PC-3 (cell line): ENCODE results near the gene PDPK1. TPM values are rescaled to one million over a fixed set of nuclear protein-coding genes. Genes with fewer than 3 reads are reported as not detected.

ENCODE experiments used
- ATAC-seq: fragments of 200-7000 bp; cut with Tn5 transposase; 2 replicates; pipeline ENCODE4 v1.9.1; 2020; ENCODE audit warnings: mild to moderate bottlenecking, moderate library complexity
- BruUV-seq: library from RNA; stranded (reverse); fragments of 400-500 nt; replicated peaks from 2 replicates; lab custom pipeline; 2021; lab: Mats Ljungman, UMichigan
- CTCF ChIA-PET: fragments of 300-600 bp; sonication (Branson Sonifier 250); formaldehyde crosslinking; loops from one replicate; lab custom pipeline; 2022; ENCODE audit warnings: antibody characterized with exemption; lab: Charles Lee
- POLR2A ChIA-PET: fragments of 300-600 bp; sonication (Branson Sonifier 250); formaldehyde crosslinking; loops from one replicate; lab custom pipeline; 2022; ENCODE audit warnings: antibody characterized with exemption; ENCODE audit not compliant: unreplicated experiment; lab: Charles Lee
- DNase-seq: peaks from one replicate; pipeline ENCODE4 v3.0.0-alpha.2; 2015
- H2AFZ ChIP-seq: fragments of 300-600 bp; sonication (generic); 2 replicates; pipeline ENCODE4 v1.6.0; 2016; ENCODE audit warnings: antibody characterized with exemption, low read length
- H3F3A ChIP-seq: fragments of 300-600 bp; sonication (generic); one replicate; pipeline ENCODE4 v1.6.0; 2017; ENCODE audit warnings: antibody characterized with exemption, low read length, control low read depth, mild to moderate bottlenecking; ENCODE audit not compliant: unreplicated experiment
- H3K27ac ChIP-seq: fragments of 300-600 bp; sonication (generic); 2 replicates; pipeline ENCODE4 v1.5.1; 2016; ENCODE audit warnings: mild to moderate bottlenecking, low read length
- H3K27me3 ChIP-seq: fragments of 300-600 bp; sonication (generic); 2 replicates; pipeline ENCODE4 v1.6.1; 2016; ENCODE audit warnings: low read length, mixed read lengths
- H3K36me3 ChIP-seq: fragments of 300-600 bp; sonication (generic); 2 replicates; pipeline ENCODE4 v1.6.1; 2016; ENCODE audit warnings: low read depth, mixed run types, low read length, mixed read lengths
- H3K4me1 ChIP-seq: fragments of 300-600 bp; sonication (generic); 2 replicates; pipeline ENCODE4 v1.5.1; 2016; ENCODE audit warnings: low read length; ENCODE audit not compliant: insufficient read depth
- H3K4me2 ChIP-seq: fragments of 300-600 bp; sonication (generic); 2 replicates; pipeline ENCODE4 v1.6.0; 2016; ENCODE audit warnings: low read length
- H3K4me3 ChIP-seq: fragments of 300-600 bp; sonication (generic); 2 replicates; pipeline ENCODE4 v1.5.1; 2016; ENCODE audit warnings: mild to moderate bottlenecking, low read length, mixed read lengths
- H3K79me2 ChIP-seq: fragments of 300-600 bp; sonication (generic); 2 replicates; pipeline ENCODE4 v1.6.1; 2017; ENCODE audit warnings: low read length, mixed read lengths
- H3K9ac ChIP-seq: fragments of 300-600 bp; sonication (generic); 2 replicates; pipeline ENCODE4 v1.6.0; 2016; ENCODE audit warnings: mild to moderate bottlenecking, low read length
- H3K9me2 ChIP-seq: fragments of 300-600 bp; sonication (generic); replicated peaks from 2 replicates; pipeline ENCODE4 v1.6.1; 2016; ENCODE audit warnings: mixed run types, low read length, mixed read lengths
- H3K9me3 ChIP-seq: fragments of 300-600 bp; sonication (generic); 2 replicates; pipeline ENCODE4 v1.6.1; 2016; ENCODE audit warnings: low read length, mixed read lengths
- H4K20me1 ChIP-seq: fragments of 300-600 bp; sonication (generic); 2 replicates; pipeline ENCODE4 v1.6.1; 2016; ENCODE audit warnings: low read length, mixed read lengths
- EZH2 ChIP-seq: fragments of 300-600 bp; sonication (generic); IDR thresholded peaks from one replicate; pipeline ENCODE4 v1.6.1; 2017; ENCODE audit warnings: antibody characterized with exemption, mild to moderate bottlenecking, low read length; ENCODE audit not compliant: unreplicated experiment
- EZH2phosphoT487 ChIP-seq: fragments of 300-600 bp; sonication (generic); IDR thresholded peaks from 2 replicates; pipeline ENCODE4 v1.6.1; 2018; ENCODE audit warnings: mild to moderate bottlenecking, antibody characterized with exemption, low read length, borderline replicate concordance
- intact Hi-C: fragments of 100-400 bp; cut with micrococcal nuclease; formaldehyde crosslinking; loops from 2 replicates; pipeline ENCODE4 v1.9.0; 2023
- total RNA-seq: library from RNA; depleted of rRNA; stranded (reverse); fragments of >200 nt; gene quantifications from 2 replicates; pipeline ENCODE4 v1.2.3, GENCODE V29; 2014
- TF ChIP-seq, protein P1 (sequence below): fragments of 300-600 bp; sonication (generic); conservative IDR thresholded peaks from 2 replicates; pipeline ENCODE4 v1.5.1; 2017; ENCODE audit warnings: antibody characterized with exemption, low read depth, mild to moderate bottlenecking, low read length

PDPK1 gene
- total RNA-seq, 1 experiment from 2014 or later = 13.7 TPM

DNA sequence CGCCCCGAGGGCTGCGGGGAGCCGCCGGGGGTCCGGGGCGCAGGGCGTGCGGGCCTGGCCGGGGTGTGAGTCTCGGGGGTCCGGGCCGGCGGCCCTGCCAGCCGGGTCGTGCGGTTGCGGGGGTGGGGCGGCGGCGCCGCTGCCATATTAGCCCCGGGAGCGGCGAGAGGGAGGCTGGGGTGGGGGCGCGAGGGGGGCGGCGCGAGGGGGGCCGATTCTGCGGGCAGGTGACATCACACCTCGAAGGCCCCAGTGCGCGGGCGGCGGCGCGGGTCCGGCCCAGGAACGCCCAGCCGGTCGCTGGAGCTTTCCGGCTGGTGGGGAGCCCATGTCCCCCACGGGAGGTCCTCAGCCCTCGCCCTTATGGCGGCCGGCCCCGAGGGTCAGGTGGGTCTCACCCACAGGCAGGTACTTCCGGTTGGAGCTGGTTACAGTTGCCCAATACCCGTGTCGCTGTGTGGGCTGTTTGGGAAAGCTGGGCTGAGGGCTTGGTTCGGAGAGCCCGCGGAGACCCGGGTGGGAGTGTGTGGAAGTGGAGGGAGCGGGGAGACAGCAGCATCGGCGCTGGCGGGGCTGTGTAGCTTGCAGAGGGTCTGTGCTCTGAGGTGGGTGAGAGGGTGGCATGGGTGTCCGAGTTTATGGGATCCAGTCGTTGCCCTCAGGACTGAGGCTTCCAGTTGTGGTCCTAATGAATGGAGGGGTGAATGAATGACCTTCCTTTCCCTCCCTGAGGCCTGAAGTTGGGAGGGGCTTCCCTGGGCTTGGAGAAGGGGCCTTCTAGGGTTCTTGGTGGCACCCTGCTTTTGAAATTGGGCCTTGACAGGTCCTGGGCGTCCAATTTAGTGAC, 23.3 kb upstream of the PDPK1 start:
- H3K36me3 ChIP-seq = no peaks in the 10 kb centered on the region
- intact Hi-C loops = no loop called here
- peaks cover 30% of the 10 kb centered on the region for H3K4me1 ChIP-seq
- no peaks in the 10 kb centered on the region for H3K9me3 ChIP-seq
- H3K27me3 ChIP-seq = no peaks in the 10 kb centered on the region
- peak overlapping the region; percentile 81 for H3K4me3 ChIP-seq
- ATAC-seq (no peak), DNase-seq (no peak)
- peaks cover 40% of the 10 kb centered on the region for H4K20me1 ChIP-seq
- ChIA-PET POLR2A (no interaction called here), CTCF (no interaction called here)
- H2AFZ ChIP-seq = no peak overlapping the region
- no peaks in the 10 kb centered on the region for H3K9me2 ChIP-seq
- BruUV-seq = no TSS peak
- no peaks in the 10 kb centered on the region for H3F3A ChIP-seq
- TF ChIP-seq, protein P1, sequence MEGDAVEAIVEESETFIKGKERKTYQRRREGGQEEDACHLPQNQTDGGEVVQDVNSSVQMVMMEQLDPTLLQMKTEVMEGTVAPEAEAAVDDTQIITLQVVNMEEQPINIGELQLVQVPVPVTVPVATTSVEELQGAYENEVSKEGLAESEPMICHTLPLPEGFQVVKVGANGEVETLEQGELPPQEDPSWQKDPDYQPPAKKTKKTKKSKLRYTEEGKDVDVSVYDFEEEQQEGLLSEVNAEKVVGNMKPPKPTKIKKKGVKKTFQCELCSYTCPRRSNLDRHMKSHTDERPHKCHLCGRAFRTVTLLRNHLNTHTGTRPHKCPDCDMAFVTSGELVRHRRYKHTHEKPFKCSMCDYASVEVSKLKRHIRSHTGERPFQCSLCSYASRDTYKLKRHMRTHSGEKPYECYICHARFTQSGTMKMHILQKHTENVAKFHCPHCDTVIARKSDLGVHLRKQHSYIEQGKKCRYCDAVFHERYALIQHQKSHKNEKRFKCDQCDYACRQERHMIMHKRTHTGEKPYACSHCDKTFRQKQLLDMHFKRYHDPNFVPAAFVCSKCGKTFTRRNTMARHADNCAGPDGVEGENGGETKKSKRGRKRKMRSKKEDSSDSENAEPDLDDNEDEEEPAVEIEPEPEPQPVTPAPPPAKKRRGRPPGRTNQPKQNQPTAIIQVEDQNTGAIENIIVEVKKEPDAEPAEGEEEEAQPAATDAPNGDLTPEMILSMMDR = no peak
- TF ChIP-seq EZH2phosphoT487 (no peak), EZH2 (no peak)
- peak overlapping the region; percentile 90 for H3K9ac ChIP-seq
- peak overlapping the region; percentile 55; the same call in 1 of the 2 replicates for H3K27ac ChIP-seq
- H3K4me2 ChIP-seq = peak overlapping the region; percentile 99
- H3K79me2 ChIP-seq = peaks cover 57% of the 10 kb centered on the region

DNA sequence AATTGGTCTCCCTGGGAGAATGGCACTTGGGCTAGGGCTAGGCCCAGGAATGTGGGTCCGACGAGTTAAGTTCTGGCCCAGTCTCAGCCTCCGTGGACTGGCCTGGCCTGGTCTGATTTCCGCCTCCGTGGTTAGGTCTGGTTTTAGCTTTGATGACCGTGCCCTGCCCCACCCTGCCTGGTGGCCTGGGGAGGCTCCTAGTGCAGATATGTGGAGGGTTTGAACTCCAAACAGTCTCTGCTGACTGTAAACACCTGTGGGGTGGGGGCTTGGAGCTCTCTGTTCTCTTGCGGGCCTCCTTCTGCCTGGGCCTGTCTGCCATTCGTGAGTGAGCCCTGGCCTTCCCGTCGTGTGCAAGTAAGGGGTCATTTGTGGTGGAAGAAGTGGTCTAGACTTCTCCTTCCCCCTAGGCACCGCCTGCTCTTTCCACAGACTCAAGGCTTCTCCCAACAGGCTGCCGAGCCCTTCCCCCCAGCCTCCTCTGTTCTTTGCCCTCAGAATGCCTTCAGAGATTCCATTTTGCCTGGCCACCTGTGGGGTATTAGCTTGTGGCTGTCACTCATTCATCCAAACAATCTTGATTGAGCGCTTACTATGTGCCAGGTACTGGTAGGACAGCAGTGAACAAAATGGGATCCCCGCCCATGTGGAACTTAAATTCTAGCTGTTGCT, 22.5 kb upstream of the PDPK1 start:
- Histone ChIP-seq H3K27ac (no peak overlapping the region), H3K27me3 (no peaks in the 10 kb centered on the region), H3F3A (no peaks in the 10 kb centered on the region), H3K79me2 (peaks cover 57% of the 10 kb centered on the region), H3K9me2 (no peaks in the 10 kb centered on the region), H4K20me1 (peaks cover 40% of the 10 kb centered on the region), H3K4me3 (peak overlapping the region; percentile 81), H3K4me1 (peaks cover 30% of the 10 kb centered on the region), H2AFZ (no peak overlapping the region), H3K9me3 (no peaks in the 10 kb centered on the region), H3K4me2 (peak overlapping the region; percentile 99), H3K9ac (peak overlapping the region; percentile 90), H3K36me3 (no peaks in the 10 kb centered on the region)
- TF ChIP-seq, protein P1 = no peak
- no peak for TF ChIP-seq EZH2
- TF ChIP-seq EZH2phosphoT487 = no peak
- BruUV-seq = TSS peak; percentile 42
- POLR2A ChIA-PET = no interaction called here
- intact Hi-C loops = no loop called here
- no peak for DNase-seq
- CTCF ChIA-PET = no interaction called here
- no peak for ATAC-seq
